HG03342 (cell line): ENCODE results near the gene VPS26A.
A peak's percentile ranks its signal among the peaks of the same experiment; 100 is the strongest.
"Not testable (repeated sequence)": the region's sequence is repeated elsewhere in the genome, so short reads cannot be mapped to it uniquely, and the experiment has no call there.

Experiments used
- ATAC-seq: cut with Tn5 transposase; IDR thresholded peaks from one replicate; pipeline ENCODE4 v1.9.1; 2021; ENCODE audit warnings: mild to moderate bottlenecking, moderate library complexity; ENCODE audit not compliant: unreplicated experiment

The VPS26A gene

DNA sequence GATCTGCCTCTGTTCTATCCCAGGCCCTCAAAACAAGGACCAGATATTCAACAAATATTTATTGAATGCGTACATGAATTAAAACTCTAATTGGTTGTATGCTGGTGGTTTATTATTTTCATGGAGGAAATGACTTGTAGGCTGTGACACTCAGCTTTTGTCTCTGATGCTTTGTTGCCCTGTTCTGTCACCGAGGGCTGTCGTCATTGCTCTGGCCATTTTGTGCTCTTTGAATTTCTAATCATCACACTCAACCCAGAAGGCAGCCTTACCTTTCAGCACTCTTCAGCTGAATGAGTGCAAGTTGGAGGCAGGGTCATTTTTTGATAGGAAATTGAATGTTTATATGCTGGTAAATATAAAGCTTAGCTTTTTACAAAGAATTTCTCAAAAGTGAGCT, 21.5 kb upstream of the VPS26A start:
- ATAC-seq: no peak

DNA sequence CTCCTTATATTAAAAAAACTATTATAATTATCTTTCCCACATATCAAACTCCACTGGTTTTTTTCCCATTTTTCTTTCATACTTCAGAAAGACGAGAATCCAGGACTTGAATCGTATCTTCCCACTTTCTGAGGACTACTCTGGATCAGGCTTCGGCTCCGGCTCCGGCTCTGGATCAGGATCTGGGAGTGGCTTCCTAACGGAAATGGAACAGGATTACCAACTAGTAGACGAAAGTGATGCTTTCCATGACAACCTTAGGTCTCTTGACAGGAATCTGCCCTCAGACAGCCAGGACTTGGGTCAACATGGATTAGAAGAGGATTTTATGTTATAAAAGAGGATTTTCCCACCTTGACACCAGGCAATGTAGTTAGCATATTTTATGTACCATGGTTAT, 20.2 kb upstream of the VPS26A start:
- no peak for ATAC-seq

DNA sequence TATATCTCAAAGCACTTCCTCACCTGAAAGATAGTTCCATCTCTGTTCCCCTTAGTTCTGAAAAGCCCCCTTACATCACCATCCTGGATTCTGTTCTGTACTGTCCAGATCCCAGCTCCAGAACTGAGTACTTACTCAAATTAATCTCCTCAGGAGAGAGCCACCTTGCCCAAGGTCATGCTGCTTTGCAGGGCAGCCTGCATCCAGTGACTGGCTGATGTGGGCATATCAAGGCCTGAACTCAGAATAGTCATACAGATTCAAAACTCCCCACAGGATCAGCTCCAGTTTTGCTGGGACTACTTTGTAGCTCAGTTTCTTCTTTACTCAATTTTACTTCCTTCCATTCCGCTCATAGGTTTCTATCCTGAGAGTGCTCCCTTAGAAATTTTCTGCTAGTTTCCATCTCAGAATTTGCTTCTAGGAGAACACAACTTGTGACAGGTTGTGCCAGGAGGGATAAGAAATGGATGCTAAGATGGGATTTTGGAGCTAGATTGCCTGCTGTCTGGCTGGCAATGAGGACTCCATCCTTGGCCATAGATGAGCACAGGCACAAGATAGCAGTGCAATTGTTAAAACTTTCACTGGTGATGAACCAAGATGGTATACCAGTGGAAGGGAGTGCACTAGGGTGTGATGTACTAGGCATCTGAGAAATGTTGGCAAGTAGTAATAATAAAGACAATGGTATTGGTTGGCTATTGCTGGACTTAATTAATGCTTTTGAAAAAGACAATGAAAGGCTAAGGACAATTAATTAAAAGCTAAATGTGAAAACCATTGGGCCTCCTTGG, 18.8 kb upstream of the VPS26A start:
- no peak for ATAC-seq

GRCh38 chr10:69107176-69107490, 16.8 kb upstream of the VPS26A start:
- no peak for ATAC-seq

GRCh38 chr10:69107699-69108098, 16.3 kb upstream of the VPS26A start:
- ATAC-seq: no peak

DNA sequence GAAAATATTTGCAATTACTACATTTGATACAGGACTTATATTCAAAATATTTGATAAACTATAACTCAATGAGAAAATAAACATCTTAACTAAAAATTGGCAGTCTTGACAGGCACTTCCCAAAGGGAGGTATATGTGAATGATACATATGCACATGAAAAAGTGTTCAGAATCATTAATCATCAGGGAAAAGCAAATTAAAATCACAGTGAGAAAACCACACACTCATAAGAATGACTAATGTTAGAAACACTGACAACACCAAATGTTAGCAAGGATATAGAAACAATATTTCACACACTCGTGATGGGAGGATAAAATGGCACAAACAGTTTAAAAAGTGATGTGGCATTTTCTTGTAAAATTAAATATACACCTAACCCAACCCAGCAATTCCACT, 4.1 kb upstream of the VPS26A start:
- no peak for ATAC-seq

GRCh38 chr10:69123306-69123746, 652 bp upstream of the VPS26A start:
- ATAC-seq: peak; percentile 30

- ATAC-seq: peak; percentile 26
Observed at GRCh38 chr10:69124563-69125268, 738 bp downstream of the VPS26A start.

DNA sequence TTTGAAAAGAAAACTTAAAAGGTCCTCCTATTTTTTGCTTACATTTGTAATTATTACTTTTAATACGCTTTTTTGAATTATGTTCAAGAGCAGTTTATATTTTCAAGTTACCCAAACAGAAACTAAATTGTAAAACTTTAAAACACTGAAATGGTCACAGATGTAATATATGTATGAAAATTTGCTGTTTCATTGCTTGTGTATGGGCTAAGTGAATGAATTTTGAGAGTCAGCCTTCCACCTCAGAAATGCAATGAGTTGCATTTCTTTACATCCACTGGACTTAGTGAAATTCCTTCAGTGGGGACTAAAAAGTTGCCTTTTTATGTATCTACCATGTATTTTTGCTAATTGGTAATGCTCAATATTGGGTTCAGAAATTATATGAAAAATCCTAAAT, 1.6 kb downstream of the VPS26A start:
- ATAC-seq: no peak

DNA sequence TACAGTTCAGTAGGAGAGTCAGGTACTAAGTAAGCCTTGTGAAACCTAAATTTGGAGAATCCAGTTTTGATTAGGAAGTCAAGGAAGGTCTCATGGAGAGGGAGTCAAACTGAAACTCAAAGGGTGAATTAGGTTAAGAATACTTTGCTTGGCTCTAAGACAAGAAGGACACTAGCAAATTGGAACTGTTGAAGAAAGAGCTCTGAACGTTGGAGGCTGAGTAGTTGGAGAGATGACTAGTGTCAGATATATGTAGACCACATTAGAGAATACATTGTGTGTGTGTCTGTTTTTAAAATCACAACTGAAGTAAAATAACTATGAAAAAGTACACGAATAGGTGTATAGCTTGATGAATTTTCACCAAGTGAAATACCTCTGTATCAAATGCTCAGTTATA, 6.3 kb downstream of the VPS26A start:
- ATAC-seq: no peak

DNA sequence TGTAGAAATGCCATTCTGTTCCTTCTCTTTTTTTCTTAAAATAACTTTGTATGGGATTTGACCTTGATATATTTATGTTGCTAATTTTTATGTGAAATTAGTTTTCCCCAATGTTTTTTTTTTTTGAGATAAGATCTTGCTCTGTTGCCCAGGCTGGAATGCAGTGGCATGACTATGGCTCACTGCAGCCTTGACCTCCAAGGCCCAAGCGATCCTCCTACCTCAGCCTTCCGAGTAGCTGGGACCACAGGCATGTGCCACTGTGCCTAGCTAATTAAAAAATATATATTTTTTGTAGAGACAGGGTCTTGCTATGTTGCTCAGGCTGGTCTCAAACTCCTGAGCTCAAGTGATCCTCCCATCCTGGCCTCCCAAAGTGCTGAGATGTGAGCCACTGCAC, 16.0 kb downstream of the VPS26A start:
- no peak for ATAC-seq

DNA sequence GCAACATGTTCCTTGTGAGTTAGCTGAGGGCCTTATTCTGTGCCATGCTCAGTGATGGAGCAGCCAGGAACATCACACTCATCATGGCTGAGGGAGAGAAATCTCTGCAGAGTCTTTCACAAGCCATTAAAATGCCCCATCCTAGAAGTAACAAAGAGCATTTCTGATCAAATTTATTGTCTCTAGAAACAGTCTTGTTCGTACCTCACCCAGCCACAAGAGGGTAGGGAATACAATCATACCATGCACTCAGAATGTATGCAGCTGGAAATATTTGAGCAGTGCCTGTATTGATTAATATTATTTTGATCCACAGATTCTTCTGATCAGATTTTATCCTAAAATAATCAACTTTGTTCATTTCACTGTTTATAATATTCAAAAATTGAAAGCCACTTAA, 17.3 kb downstream of the VPS26A start:
- no peak for ATAC-seq

- ATAC-seq: not testable (repeated sequence)
Observed at GRCh38 chr10:69142074-69142473, 18.1 kb downstream of the VPS26A start.

DNA sequence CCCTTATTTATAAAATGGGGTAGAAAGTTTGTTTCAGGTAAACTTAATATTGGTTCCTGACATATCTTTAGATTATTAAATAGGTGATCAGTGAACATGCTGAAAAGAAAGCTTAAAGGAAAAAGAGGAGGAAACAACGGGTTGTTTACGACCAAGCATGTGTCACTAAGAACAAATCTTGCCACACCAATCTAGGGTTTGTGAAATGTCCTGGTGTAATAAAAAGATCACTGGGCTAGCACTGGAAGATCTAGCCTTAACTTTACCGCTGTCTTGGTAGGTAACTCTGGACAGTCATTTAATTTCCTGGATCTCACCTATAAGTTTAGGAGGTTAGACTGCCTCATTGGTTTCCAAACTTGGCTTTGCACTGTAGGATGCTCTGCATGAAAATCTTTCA, 19.0 kb downstream of the VPS26A start:
- ATAC-seq: no peak

GRCh38 chr10:69145329-69145728, 21.4 kb downstream of the VPS26A start:
- no peak for ATAC-seq

DNA sequence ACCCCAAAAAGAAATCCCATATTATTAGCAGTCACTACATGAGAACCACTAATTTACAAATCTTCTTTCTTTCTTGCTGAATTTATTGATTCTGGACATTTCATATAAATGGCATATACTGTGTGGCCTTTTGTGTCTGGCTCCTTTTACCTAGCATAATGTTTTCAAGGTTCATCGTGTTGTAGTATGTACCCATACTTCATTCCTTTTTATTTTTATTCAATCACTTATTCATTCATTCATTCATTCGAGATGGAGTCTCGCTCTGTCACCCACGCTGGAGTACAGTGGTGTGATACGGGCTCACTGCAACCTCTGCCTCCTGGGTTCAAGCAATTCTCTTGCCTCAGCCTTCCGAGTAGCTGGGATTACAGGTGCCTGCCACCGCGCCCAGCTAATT, 21.9 kb downstream of the VPS26A start:
- no peak for ATAC-seq

- no peak for ATAC-seq
Observed at GRCh38 chr10:69146759-69147158, 22.8 kb downstream of the VPS26A start.

DNA sequence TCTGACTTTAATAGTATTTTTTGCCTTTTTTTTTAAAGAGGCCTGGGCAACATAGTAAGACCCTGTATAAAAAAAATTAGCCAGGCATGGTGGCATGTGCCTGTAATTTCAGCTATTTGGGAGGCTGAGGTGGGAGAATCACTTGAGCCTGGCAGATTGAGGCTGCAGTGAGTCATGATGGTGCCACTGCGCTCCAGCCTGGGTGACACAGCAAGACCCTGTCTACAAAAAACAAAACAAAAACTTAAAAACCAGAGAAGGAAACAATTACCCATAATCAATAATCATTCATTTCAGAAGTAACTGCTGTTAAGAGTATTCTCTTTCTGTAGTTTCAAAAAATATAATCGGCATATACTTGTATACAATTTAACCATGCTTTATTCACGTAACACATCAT, 28.0 kb downstream of the VPS26A start:
- no peak for ATAC-seq

GRCh38 chr10:69153227-69153626, 29.2 kb downstream of the VPS26A start:
- ATAC-seq: no peak

- no peak for ATAC-seq
Observed at GRCh38 chr10:69160809-69161241, 36.8 kb downstream of the VPS26A start.

DNA sequence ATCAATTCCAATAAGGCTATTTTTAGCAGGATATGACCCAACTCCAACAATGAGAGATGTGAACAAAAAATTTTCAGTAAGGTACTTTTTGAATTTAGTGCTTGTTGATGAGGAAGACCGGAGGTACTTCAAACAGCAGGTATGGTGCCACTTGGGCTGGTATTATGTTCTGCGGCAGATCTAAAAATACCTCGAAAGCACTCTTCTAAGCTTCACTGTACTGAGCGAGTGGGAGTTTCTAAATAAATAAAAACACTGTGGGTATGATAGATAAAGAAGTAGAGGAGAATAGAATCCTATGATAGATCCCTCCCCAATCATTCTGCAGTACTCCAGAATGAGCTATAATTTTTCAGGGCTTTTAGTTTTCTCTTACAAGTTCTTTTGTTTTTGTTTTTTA, 44.5 kb downstream of the VPS26A start:
- no peak for ATAC-seq

DNA sequence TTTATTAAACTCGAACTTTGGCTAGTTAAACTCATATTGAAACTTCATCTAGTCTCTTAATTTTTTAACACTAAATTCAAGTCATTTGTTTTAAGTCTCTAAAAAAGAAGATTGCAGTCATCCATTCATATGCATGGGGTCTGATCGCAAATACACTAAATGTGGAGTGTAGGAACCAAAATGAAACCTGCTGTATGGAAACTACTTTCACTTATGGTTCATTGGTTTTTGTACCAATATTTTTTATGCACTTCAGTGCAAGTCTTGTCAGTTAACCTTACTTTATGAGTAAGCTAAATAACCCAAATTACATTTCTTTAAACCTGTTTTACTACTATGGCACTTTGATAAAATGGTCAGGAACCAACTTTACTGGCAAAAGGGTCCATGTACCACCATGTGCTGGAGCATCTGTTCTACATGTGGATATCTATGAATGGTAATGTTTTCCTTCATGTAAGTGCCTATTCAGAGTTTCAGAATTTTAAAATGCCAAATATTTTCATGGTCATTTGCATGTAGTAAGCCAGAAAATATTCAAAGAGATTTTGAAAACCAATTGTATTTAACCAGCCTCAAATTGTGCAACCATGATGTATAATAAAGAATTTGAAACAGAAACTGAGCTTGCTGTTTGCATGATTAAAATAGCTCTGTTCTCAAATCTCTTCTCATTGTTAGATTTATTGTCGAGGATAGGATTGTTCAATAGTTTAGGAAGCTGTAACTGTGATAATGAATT, 48.4 kb downstream of the VPS26A start:
- no peak for ATAC-seq
